ENCODE measurements around the gene ENG. TPM values are rescaled to one million over a fixed set of nuclear protein-coding genes. Genes with fewer than 3 reads are reported as not detected.
A peak's percentile ranks its signal among the peaks of the same experiment; 100 is the strongest.

ENG gene
- total RNA-seq, 1 experiment from 2014 or later = 0.76 TPM

DNA sequence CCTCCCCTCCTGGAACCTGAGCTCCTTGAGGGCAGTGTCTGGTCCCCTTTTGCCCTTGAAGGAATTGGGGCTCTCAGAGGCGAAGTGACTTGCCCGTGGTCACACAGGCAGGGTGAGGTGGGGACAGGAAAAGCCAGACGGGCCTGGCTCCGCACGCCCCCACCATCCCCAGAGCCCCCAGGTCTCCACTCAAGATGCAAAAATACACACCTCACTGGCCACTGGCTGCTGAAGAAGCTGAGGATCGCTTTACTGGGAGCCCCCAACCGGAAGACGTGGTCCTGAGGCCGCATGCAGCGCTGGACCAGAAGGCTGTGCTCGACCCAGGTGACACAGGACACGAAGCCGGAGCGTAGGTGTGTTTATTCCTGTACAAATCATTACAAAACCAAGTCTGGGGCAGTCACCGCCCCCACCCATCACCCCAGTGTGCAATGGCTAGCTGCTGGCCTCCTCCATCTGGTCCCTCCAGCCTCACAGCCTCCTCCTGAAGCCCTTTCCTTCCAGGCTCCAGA lies 30.6 kb upstream of the ENG start:
- H3K4me1 ChIP-seq (ENCODE audit: control insufficient read depth in 1 of 2, insufficient read depth in 2 of 2, low read length in 2 of 2) = peaks cover 18 to 23% of the 10 kb centered on the region in 2 experiments; a peak in 3 of 4 replicates
- ChIA-PET CTCF (interaction anchor here (2.1 kb wide), 1 partner anchor 15 kb away, joined by 7 read pairs; no protein-coding TSS in a partner anchor), RAD21 (ENCODE audit: low non-redundant PET in 1 of 2, low total read pairs in 2 of 2, uncharacterized antibody in 2 of 2, unreplicated experiment in 2 of 2) (no interaction called here), POLR2A (interaction anchor here (0.5 to 1.0 kb wide), 3 partner anchors 12 to 37 kb away, joined by 3 to 5 read pairs (median 3); no protein-coding TSS in a partner anchor)
- no peaks in the 10 kb centered on the region for H3K27me3 ChIP-seq (ENCODE audit: insufficient read depth, low read length)
- TF ChIP-seq CEBPB (IDR thresholded peaks at IDR 0.05; ENCODE audit: low read depth) (no peak), SRF (IDR thresholded peaks at IDR 0.05; ENCODE audit: low read depth) (no peak), POLR2A (IDR thresholded peaks at IDR 0.05; ENCODE audit: borderline replicate concordance, extremely low read depth, insufficient read depth, insufficient read length) (no peak), TCF7L2 (IDR thresholded peaks at IDR 0.05; ENCODE audit: borderline replicate concordance, extremely low read depth, insufficient read depth, insufficient read length) (no peak), YY1 (IDR thresholded peaks at IDR 0.05; ENCODE audit: extremely low read depth, insufficient replicate concordance, low read depth, low read length) (no peak), ZFX (IDR thresholded peaks at IDR 0.05) (no peak), FOSL1 (IDR thresholded peaks at IDR 0.05; ENCODE audit: low read depth) (no peak), CBX3 (IDR thresholded peaks at IDR 0.05; ENCODE audit: low read depth) (no peak), EGR1 (IDR thresholded peaks at IDR 0.05; ENCODE audit: low read depth) (no peak)
- TF ChIP-seq, protein P1, sequence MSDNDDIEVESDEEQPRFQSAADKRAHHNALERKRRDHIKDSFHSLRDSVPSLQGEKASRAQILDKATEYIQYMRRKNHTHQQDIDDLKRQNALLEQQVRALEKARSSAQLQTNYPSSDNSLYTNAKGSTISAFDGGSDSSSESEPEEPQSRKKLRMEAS (IDR thresholded peaks at IDR 0.05) = no peak
- TF ChIP-seq, protein P2, sequence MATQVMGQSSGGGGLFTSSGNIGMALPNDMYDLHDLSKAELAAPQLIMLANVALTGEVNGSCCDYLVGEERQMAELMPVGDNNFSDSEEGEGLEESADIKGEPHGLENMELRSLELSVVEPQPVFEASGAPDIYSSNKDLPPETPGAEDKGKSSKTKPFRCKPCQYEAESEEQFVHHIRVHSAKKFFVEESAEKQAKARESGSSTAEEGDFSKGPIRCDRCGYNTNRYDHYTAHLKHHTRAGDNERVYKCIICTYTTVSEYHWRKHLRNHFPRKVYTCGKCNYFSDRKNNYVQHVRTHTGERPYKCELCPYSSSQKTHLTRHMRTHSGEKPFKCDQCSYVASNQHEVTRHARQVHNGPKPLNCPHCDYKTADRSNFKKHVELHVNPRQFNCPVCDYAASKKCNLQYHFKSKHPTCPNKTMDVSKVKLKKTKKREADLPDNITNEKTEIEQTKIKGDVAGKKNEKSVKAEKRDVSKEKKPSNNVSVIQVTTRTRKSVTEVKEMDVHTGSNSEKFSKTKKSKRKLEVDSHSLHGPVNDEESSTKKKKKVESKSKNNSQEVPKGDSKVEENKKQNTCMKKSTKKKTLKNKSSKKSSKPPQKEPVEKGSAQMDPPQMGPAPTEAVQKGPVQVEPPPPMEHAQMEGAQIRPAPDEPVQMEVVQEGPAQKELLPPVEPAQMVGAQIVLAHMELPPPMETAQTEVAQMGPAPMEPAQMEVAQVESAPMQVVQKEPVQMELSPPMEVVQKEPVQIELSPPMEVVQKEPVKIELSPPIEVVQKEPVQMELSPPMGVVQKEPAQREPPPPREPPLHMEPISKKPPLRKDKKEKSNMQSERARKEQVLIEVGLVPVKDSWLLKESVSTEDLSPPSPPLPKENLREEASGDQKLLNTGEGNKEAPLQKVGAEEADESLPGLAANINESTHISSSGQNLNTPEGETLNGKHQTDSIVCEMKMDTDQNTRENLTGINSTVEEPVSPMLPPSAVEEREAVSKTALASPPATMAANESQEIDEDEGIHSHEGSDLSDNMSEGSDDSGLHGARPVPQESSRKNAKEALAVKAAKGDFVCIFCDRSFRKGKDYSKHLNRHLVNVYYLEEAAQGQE (IDR thresholded peaks at IDR 0.05; ENCODE audit: low read depth) = no peak
- TF ChIP-seq, protein P3, sequence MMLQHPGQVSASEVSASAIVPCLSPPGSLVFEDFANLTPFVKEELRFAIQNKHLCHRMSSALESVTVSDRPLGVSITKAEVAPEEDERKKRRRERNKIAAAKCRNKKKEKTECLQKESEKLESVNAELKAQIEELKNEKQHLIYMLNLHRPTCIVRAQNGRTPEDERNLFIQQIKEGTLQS (IDR thresholded peaks at IDR 0.05) = no peak
- no peaks in the 10 kb centered on the region for H4K20me1 ChIP-seq (ENCODE audit: insufficient read depth)
- no peaks in the 10 kb centered on the region for H3K79me2 ChIP-seq (ENCODE audit: insufficient read depth, low read length)
- peak overlapping the region; percentile 64 for H3K27ac ChIP-seq (ENCODE audit: low read depth, low read length)
- DNase-seq (ENCODE audit: low read depth, low spot score) (no peak), ATAC-seq (no peak)
- H3K4me3 ChIP-seq (replicated peaks in 1 of 2; ENCODE audit: low read depth in 1 of 2, low read length in 2 of 2) = no peak overlapping the region
- H3K9me3 ChIP-seq (ENCODE audit: control insufficient read depth in 1 of 2, insufficient read depth in 1 of 2, low read depth in 1 of 2, low read length in 2 of 2) = no peaks in the 10 kb centered on the region
- H3K36me3 ChIP-seq (ENCODE audit: control insufficient read depth in 1 of 2, insufficient read depth in 2 of 2, low read length in 2 of 2) = peaks cover 7 to 18% of the 10 kb centered on the region in 2 experiments
- no peak overlapping the region for H3K9ac ChIP-seq (ENCODE audit: low read length)
- BruUV-seq (replicated peaks) = no TSS peak
- intact Hi-C loops (cut with micrococcal nuclease) = no loop called here
- H3K4me2 ChIP-seq (ENCODE audit: low read length) = peak overlapping the region; percentile 6; the same call in 1 of the 2 replicates
- no peak overlapping the region for H2AFZ ChIP-seq (ENCODE audit: low read depth, low read length, poor library complexity, severe bottlenecking)
- H3K9me2 ChIP-seq (ENCODE audit: insufficient read depth) = no peaks in the 10 kb centered on the region
